SK-N-SH (cell line): Measurements from ENCODE around the gene HIPK2. TPM values are rescaled to one million over a fixed set of nuclear protein-coding genes. Genes with fewer than 3 reads are reported as not detected.

ENCODE experiments used
- CTCF ChIA-PET: fragments of 300-600, 350-600 bp; formaldehyde crosslinking; extraction: SDS; loops from one replicate; lab custom pipeline; 2021; lab: Yijun Ruan, JAX
- POLR2A ChIA-PET: fragments of 350-600 bp; sonication (Branson Sonifier 250); formaldehyde crosslinking; extraction: SDS; loops from one replicate; lab custom pipeline; 2020; ENCODE audit warnings: antibody characterized with exemption, inconsistent platforms; lab: Yijun Ruan, JAX
- DNase-seq: peaks from one replicate; pipeline ENCODE4 v3.0.0; 2012
- H2AFZ ChIP-seq: fragments of 200-600 bp; sonication (generic); 2 replicates; pipeline ENCODE4 v1.8.1; 2016; ENCODE audit warnings: antibody characterized with exemption, mild to moderate bottlenecking, low read depth
- H3F3A ChIP-seq: fragments of 200-600 bp; sonication (generic); replicated peaks from 2 replicates; pipeline ENCODE3; 2016; ENCODE audit warnings: antibody characterized with exemption, mild to moderate bottlenecking; ENCODE audit not compliant: insufficient read depth
- H3K27ac ChIP-seq, 2 experiments: fragments of 200-500 bp in 1 of 2; fragments of 200-600 bp in 1 of 2; sonication (Bioruptor generic) in 1 of 2; sonication (generic), shearing (Covaris generic) in 1 of 2; 2 replicates each; pipeline versions ENCODE4 v1.5.1 to v1.6.1; 2014 to 2016; ENCODE audit warnings: low read depth in 2 of 2, inconsistent platforms in 1 of 2, low read length in 1 of 2, mild to moderate bottlenecking in 1 of 2, mixed read lengths in 1 of 2
- H3K27me3 ChIP-seq: fragments of 200-600 bp; sonication (generic), shearing (Covaris generic); 2 replicates; pipeline ENCODE4 v1.6.1; 2016; ENCODE audit warnings: mixed run types; ENCODE audit not compliant: insufficient read depth
- H3K36me3 ChIP-seq, 2 experiments: fragments of 200-500 bp in 1 of 2; fragments of 200-600 bp in 1 of 2; sonication (Bioruptor generic) in 1 of 2; sonication (generic) in 1 of 2; replicated peaks in 1 of 2; 2 replicates each; pipeline versions ENCODE3 to v1.5.1; 2014 to 2016; ENCODE audit warnings: low read length in 1 of 2, mild to moderate bottlenecking in 1 of 2; ENCODE audit not compliant: insufficient read depth in 2 of 2, control insufficient read depth in 1 of 2
- H3K4me1 ChIP-seq, 2 experiments: fragments of 200-500 bp in 1 of 2; fragments of 200-600 bp in 1 of 2; sonication (Bioruptor generic) in 1 of 2; sonication (generic), shearing (Covaris generic) in 1 of 2; 2 replicates each; pipeline versions ENCODE4 v1.5.1 to v1.6.1; 2014 to 2016; ENCODE audit warnings: low read depth in 1 of 2, low read length in 1 of 2, mixed run types in 1 of 2; ENCODE audit not compliant: insufficient read depth in 2 of 2, control insufficient read depth in 1 of 2
- H3K4me2 ChIP-seq: fragments of 200-600 bp; sonication (generic), shearing (Covaris generic); 2 replicates; pipeline ENCODE4 v1.6.1; 2017; ENCODE audit warnings: mixed run types
- H3K4me3 ChIP-seq, 2 experiments: fragments of 200-500 bp in 1 of 2; fragments of 200-600 bp in 1 of 2; sonication (Bioruptor generic) in 1 of 2; sonication (generic), shearing (Covaris generic) in 1 of 2; 2 replicates each; pipeline versions ENCODE4 v1.5.1 to v1.8.1; 2014 to 2016; ENCODE audit warnings: low read depth in 2 of 2, inconsistent platforms in 1 of 2, low read length in 1 of 2, mild to moderate bottlenecking in 1 of 2, mixed read lengths in 1 of 2, moderate library complexity in 1 of 2
- H3K79me2 ChIP-seq: fragments of 200-600 bp; sonication (generic); 2 replicates; pipeline ENCODE4 v1.8.1; 2017; ENCODE audit warnings: mild to moderate bottlenecking; ENCODE audit not compliant: insufficient read depth
- H3K9ac ChIP-seq: fragments of 200-600 bp; sonication (generic); 2 replicates; pipeline ENCODE4 v1.6.1; 2017; ENCODE audit warnings: mixed run types
- H3K9me2 ChIP-seq: fragments of 200-600 bp; sonication (generic); 2 replicates; pipeline ENCODE4 v1.6.1; 2017; ENCODE audit warnings: mixed run types
- H3K9me3 ChIP-seq: fragments of 200-600 bp; sonication (generic); 2 replicates; pipeline ENCODE4 v1.6.1; 2017; ENCODE audit warnings: mixed run types, mild to moderate bottlenecking, moderate library complexity
- H4K20me1 ChIP-seq: fragments of 200-600 bp; sonication (generic); 2 replicates; pipeline ENCODE4 v1.6.1; 2017; ENCODE audit warnings: mild to moderate bottlenecking, mixed run types; ENCODE audit not compliant: insufficient read depth
- ELF1 ChIP-seq: IDR thresholded peaks from 2 replicates; pipeline ENCODE4 v1.4.0; 2012
- EZH2phosphoT487 ChIP-seq: fragments of 200-600 bp; sonication (generic); IDR thresholded peaks from 2 replicates; pipeline ENCODE4 v1.6.1; 2017; ENCODE audit warnings: low read depth, mixed run types, mild to moderate bottlenecking, antibody characterized with exemption, moderate library complexity, borderline replicate concordance
- FOXM1 ChIP-seq: IDR thresholded peaks from 2 replicates; pipeline ENCODE4 v1.4.0; 2012; ENCODE audit warnings: low read depth, mild to moderate bottlenecking
- GATA2 ChIP-seq: sonication (generic); formaldehyde crosslinking; IDR thresholded peaks from 2 replicates; pipeline ENCODE4 v1.5.0; 2020; ENCODE audit warnings: mild to moderate bottlenecking, missing genetic modification reagents
- MEF2A ChIP-seq: IDR thresholded peaks from 2 replicates; pipeline ENCODE4 v1.4.0; 2012; ENCODE audit warnings: low read depth, borderline replicate concordance
- MXI1 ChIP-seq: IDR thresholded peaks from 2 replicates; pipeline ENCODE4 v1.6.1; 2012; ENCODE audit warnings: mild to moderate bottlenecking, low read depth, low read length, improper control_type of control experiment
- POLR2AphosphoS5 ChIP-seq: IDR thresholded peaks from 2 replicates; pipeline ENCODE4 v1.6.1; 2012; ENCODE audit warnings: low read depth, low read length
- RAD21 ChIP-seq: IDR thresholded peaks from 2 replicates; pipeline ENCODE4 v1.6.1; 2012; ENCODE audit warnings: mild to moderate bottlenecking, low read length
- SIN3A ChIP-seq: IDR thresholded peaks from 2 replicates; pipeline ENCODE4 v1.6.1; 2012; ENCODE audit warnings: low read depth, mild to moderate bottlenecking, low read length, moderate library complexity, borderline replicate concordance
- SMC3 ChIP-seq: IDR thresholded peaks from 2 replicates; pipeline ENCODE4 v1.6.1; 2012; ENCODE audit warnings: low read depth, low read length, improper control_type of control experiment
- TEAD4 ChIP-seq: IDR thresholded peaks from 2 replicates; pipeline ENCODE4 v1.4.0; 2012; ENCODE audit warnings: mild to moderate bottlenecking, borderline replicate concordance; ENCODE audit not compliant: insufficient read depth
- polyA plus RNA-seq, 3 experiments: library from polyadenylated mRNA; depleted of rRNA; stranded (reverse); fragments of >200 nt; gene quantifications; 2 replicates each; pipeline ENCODE4 v1.2.3, GENCODE V29; 2012
- TF ChIP-seq, protein P1 (sequence below): fragments of 200-600 bp; sonication (generic); IDR thresholded peaks from 2 replicates; pipeline ENCODE4 v1.6.1; 2017; ENCODE audit warnings: antibody characterized with exemption, mild to moderate bottlenecking, moderate library complexity
- TF ChIP-seq, protein P2 (sequence below): IDR thresholded peaks from 2 replicates; pipeline ENCODE4; 2012
- TF ChIP-seq, protein P3 (sequence below): fragments of 150-350 bp; IDR thresholded peaks from 2 replicates; pipeline ENCODE4 v1.6.1; 2017; ENCODE audit warnings: antibody characterized with exemption, low read length, low read depth, borderline replicate concordance

Gene HIPK2
- polyA plus RNA-seq, 1 of the 3 experiments (the other 2 are of a cell fraction) = 14.2 TPM

DNA sequence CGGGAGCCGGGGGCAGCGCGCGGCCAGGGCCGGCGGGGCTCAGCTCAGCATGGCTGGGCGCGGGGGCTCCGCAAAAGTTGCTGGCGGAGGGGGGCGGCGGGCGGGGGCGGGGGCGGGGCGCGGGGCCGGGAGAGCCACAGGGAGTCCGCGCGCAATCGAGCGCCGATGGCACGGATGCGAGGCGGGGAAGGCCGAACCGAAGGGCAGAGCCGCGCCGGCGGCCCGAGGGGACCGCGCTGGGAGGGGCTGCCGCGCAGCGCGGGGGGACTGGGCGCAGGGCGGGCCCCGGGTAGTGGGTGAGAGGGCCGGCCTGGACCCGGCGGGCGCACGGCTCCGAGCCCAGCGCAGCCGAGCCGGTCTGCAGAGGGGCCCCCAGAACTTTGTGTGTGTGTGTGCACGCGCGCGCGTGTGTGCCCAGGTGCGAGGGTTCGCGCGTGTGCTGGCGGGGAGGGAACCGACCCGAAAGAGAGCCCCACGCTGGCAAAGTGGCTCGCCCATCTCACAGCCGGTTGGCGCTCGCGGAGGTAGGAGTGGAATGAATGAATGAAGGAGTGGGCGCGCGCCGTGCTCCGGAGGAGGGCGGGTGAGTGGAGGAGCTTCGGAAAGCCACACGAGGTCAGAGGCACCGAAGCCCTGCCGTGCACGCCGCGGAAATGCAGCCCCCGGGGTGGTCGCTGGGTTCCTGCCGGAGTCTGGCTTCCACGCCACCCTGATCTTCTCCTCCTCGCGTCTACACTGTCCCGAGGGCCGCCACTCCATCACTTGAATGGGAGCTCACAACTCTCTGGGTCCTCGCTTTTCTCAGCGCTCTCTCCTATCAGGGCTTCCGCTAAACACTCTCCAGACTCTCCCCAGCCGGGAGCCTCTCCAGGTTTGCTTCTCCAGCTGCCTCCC, at the start of gene HIPK2 (continued):
- TF ChIP-seq EZH2phosphoT487 (no peak), TEAD4 (no peak), POLR2AphosphoS5 (no peak), FOXM1 (no peak), ELF1 (no peak)
- TF ChIP-seq, protein P1, sequence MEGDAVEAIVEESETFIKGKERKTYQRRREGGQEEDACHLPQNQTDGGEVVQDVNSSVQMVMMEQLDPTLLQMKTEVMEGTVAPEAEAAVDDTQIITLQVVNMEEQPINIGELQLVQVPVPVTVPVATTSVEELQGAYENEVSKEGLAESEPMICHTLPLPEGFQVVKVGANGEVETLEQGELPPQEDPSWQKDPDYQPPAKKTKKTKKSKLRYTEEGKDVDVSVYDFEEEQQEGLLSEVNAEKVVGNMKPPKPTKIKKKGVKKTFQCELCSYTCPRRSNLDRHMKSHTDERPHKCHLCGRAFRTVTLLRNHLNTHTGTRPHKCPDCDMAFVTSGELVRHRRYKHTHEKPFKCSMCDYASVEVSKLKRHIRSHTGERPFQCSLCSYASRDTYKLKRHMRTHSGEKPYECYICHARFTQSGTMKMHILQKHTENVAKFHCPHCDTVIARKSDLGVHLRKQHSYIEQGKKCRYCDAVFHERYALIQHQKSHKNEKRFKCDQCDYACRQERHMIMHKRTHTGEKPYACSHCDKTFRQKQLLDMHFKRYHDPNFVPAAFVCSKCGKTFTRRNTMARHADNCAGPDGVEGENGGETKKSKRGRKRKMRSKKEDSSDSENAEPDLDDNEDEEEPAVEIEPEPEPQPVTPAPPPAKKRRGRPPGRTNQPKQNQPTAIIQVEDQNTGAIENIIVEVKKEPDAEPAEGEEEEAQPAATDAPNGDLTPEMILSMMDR = no peak
- TF ChIP-seq, protein P2, sequence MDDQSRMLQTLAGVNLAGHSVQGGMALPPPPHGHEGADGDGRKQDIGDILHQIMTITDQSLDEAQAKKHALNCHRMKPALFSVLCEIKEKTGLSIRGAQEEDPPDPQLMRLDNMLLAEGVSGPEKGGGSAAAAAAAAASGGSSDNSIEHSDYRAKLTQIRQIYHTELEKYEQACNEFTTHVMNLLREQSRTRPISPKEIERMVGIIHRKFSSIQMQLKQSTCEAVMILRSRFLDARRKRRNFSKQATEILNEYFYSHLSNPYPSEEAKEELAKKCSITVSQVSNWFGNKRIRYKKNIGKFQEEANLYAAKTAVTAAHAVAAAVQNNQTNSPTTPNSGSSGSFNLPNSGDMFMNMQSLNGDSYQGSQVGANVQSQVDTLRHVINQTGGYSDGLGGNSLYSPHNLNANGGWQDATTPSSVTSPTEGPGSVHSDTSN = no peak
- TF ChIP-seq, protein P3, sequence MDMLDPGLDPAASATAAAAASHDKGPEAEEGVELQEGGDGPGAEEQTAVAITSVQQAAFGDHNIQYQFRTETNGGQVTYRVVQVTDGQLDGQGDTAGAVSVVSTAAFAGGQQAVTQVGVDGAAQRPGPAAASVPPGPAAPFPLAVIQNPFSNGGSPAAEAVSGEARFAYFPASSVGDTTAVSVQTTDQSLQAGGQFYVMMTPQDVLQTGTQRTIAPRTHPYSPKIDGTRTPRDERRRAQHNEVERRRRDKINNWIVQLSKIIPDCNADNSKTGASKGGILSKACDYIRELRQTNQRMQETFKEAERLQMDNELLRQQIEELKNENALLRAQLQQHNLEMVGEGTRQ = no peak

DNA sequence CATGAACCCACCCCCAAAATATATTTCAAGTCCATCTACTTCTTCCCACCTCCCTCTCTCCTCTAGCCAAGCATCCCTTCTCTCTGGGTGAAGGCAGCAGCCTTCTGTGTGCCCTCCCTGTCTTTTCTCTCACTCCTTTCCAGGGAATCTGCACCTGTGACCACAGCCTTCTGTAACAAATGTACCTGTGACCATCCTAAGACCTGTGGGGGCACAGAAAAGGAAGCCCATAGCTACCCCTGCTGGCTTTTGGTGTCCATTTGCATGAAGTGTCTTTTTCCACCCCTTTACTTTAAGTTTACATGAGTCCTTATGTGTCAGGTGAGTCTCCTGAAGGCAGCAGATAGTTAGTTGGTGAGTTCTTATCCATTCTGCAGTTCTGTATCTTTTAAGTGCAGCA, 49.2 kb upstream of the HIPK2 start:
- H3K9me2 ChIP-seq = no peaks in the 10 kb centered on the region
- no peak overlapping the region for H3K27ac ChIP-seq
- no peak for DNase-seq
- H3K4me2 ChIP-seq = no peak overlapping the region
- H2AFZ ChIP-seq = no peak overlapping the region
- H3K9ac ChIP-seq = no peak overlapping the region
- H3K4me1 ChIP-seq = peaks cover 0 to 7% of the 10 kb centered on the region in 2 experiments; a peak in 1 of 4 replicates
- no peaks in the 10 kb centered on the region for H3K9me3 ChIP-seq
- TF ChIP-seq RAD21 = peak; percentile 47
- TF ChIP-seq MXI1 = no peak
- no peak for TF ChIP-seq SIN3A
- peak; percentile 19; the same call in 1 of the 2 replicates for TF ChIP-seq SMC3
- TF ChIP-seq MEF2A = no peak
- no peak for TF ChIP-seq GATA2 (CRISPR knock-in tag)
- TF ChIP-seq, all 33 proteins: peak for 2
- ChIA-PET CTCF (interaction anchor here (1.1 to 1.2 kb wide), 2 partner anchors 180 to 181 kb away, joined by 3 to 5 read pairs; no protein-coding TSS in a partner anchor), POLR2A (no interaction called here)
- Histone ChIP-seq H4K20me1 (no peaks in the 10 kb centered on the region), H3F3A (no peaks in the 10 kb centered on the region), H3K4me3 (no peak overlapping the region), H3K36me3 (no peaks in the 10 kb centered on the region), H3K79me2 (no peaks in the 10 kb centered on the region), H3K27me3 (peaks cover 17% of the 10 kb centered on the region; the same call in 1 of the 2 replicates)
